ENCODE results near the gene GLI2.

The GLI2 gene

GRCh38 chr2:120776649-120777048, 41.0 kb downstream of the GLI2 start:
- no peaks in the 10 kb centered on the region for H3K9me2 ChIP-seq (replicated peaks; ENCODE audit: insufficient read depth, low read length)
- no peak for TF ChIP-seq EZH2 (optimal IDR thresholded peaks at IDR 0.05; ENCODE audit: low read depth, low read length)
- no peak for TF ChIP-seq CTCF (IDR thresholded peaks at IDR 0.05; ENCODE audit: low read length)
- TF ChIP-seq EZH2phosphoT487 (IDR thresholded peaks at IDR 0.05; ENCODE audit: low read length) = no peak
- no peak overlapping the region for H3K27ac ChIP-seq (ENCODE audit: low read length)
- no peak overlapping the region for H2AFZ ChIP-seq (ENCODE audit: low read length)
- no peaks in the 10 kb centered on the region for H4K20me1 ChIP-seq (ENCODE audit: insufficient read depth, low read length)
- no peak overlapping the region for H3K4me2 ChIP-seq (ENCODE audit: low read depth, low read length)
- H3F3A ChIP-seq (ENCODE audit: insufficient read depth, low read length) = no peaks in the 10 kb centered on the region
- H3K79me2 ChIP-seq (ENCODE audit: low read length) = no peaks in the 10 kb centered on the region
- H3K9ac ChIP-seq (ENCODE audit: low read length) = no peak overlapping the region
- H3K9me3 ChIP-seq (replicated peaks; ENCODE audit: insufficient read depth, low read length) = no peaks in the 10 kb centered on the region
- DNase-seq = no peak
- no peaks in the 10 kb centered on the region; the same call in 1 of the 2 replicates for H3K27me3 ChIP-seq (replicated peaks; ENCODE audit: insufficient read depth, low read length)
- no peaks in the 10 kb centered on the region for H3K4me1 ChIP-seq (ENCODE audit: low read length)
- no peak overlapping the region for H3K4me3 ChIP-seq (ENCODE audit: low read length)
- H3K36me3 ChIP-seq (replicated peaks; ENCODE audit: insufficient read depth, low read length) = no peaks in the 10 kb centered on the region

GRCh38 chr2:120777170-120777751, 41.6 kb downstream of the GLI2 start:
- H2AFZ ChIP-seq (ENCODE audit: low read length) = no peak overlapping the region
- H3K27ac ChIP-seq (ENCODE audit: low read length) = no peak overlapping the region
- DNase-seq = no peak
- no peak overlapping the region for H3K4me2 ChIP-seq (ENCODE audit: low read depth, low read length)
- H3K9me3 ChIP-seq (replicated peaks; ENCODE audit: insufficient read depth, low read length) = no peaks in the 10 kb centered on the region
- H4K20me1 ChIP-seq (ENCODE audit: insufficient read depth, low read length) = no peaks in the 10 kb centered on the region
- H3K36me3 ChIP-seq (replicated peaks; ENCODE audit: insufficient read depth, low read length) = no peaks in the 10 kb centered on the region
- H3K4me3 ChIP-seq (ENCODE audit: low read length) = no peak overlapping the region
- TF ChIP-seq EZH2phosphoT487 (IDR thresholded peaks at IDR 0.05; ENCODE audit: low read length) = no peak
- no peak for TF ChIP-seq EZH2 (optimal IDR thresholded peaks at IDR 0.05; ENCODE audit: low read depth, low read length)
- TF ChIP-seq CTCF (IDR thresholded peaks at IDR 0.05; ENCODE audit: low read length) = no peak
- H3K27me3 ChIP-seq (replicated peaks; ENCODE audit: insufficient read depth, low read length) = no peaks in the 10 kb centered on the region; the same call in 1 of the 2 replicates
- no peaks in the 10 kb centered on the region for H3F3A ChIP-seq (ENCODE audit: insufficient read depth, low read length)
- no peaks in the 10 kb centered on the region for H3K9me2 ChIP-seq (replicated peaks; ENCODE audit: insufficient read depth, low read length)
- H3K9ac ChIP-seq (ENCODE audit: low read length) = no peak overlapping the region
- H3K4me1 ChIP-seq (ENCODE audit: low read length) = no peaks in the 10 kb centered on the region
- H3K79me2 ChIP-seq (ENCODE audit: low read length) = no peaks in the 10 kb centered on the region

GRCh38 chr2:120777787-120778186, 42.1 kb downstream of the GLI2 start:
- Histone ChIP-seq H3K4me2 (ENCODE audit: low read depth, low read length) (no peak overlapping the region), H3K9ac (ENCODE audit: low read length) (no peak overlapping the region), H3K79me2 (ENCODE audit: low read length) (no peaks in the 10 kb centered on the region), H2AFZ (ENCODE audit: low read length) (no peak overlapping the region), H3K9me3 (replicated peaks; ENCODE audit: insufficient read depth, low read length) (no peaks in the 10 kb centered on the region), H3K27me3 (replicated peaks; ENCODE audit: insufficient read depth, low read length) (no peaks in the 10 kb centered on the region; the same call in 1 of the 2 replicates), H3K4me3 (ENCODE audit: low read length) (no peak overlapping the region), H3F3A (ENCODE audit: insufficient read depth, low read length) (no peaks in the 10 kb centered on the region), H3K4me1 (ENCODE audit: low read length) (no peaks in the 10 kb centered on the region), H3K36me3 (replicated peaks; ENCODE audit: insufficient read depth, low read length) (no peaks in the 10 kb centered on the region), H3K9me2 (replicated peaks; ENCODE audit: insufficient read depth, low read length) (no peaks in the 10 kb centered on the region), H3K27ac (ENCODE audit: low read length) (no peak overlapping the region), H4K20me1 (ENCODE audit: insufficient read depth, low read length) (no peaks in the 10 kb centered on the region)
- DNase-seq = no peak
- TF ChIP-seq EZH2 (optimal IDR thresholded peaks at IDR 0.05; ENCODE audit: low read depth, low read length) (no peak), EZH2phosphoT487 (IDR thresholded peaks at IDR 0.05; ENCODE audit: low read length) (no peak), CTCF (IDR thresholded peaks at IDR 0.05; ENCODE audit: low read length) (no peak)

All from MM.1S (cell line).